NT2/D1 (cell line): Measurements from ENCODE around the gene USP6.
"Not testable (repeated sequence)": the region's sequence is repeated elsewhere in the genome, so short reads cannot be mapped to it uniquely, and the experiment has no call there.

Experiments
- DNase-seq: peaks from one replicate; pipeline ENCODE4 v3.0.0-alpha.2; 2011; ENCODE audit warnings: low read depth, low spot score
- H3K27me3 ChIP-seq: 2 replicates; pipeline ENCODE4 v1.6.0; 2011; ENCODE audit warnings: mild to moderate bottlenecking; ENCODE audit not compliant: insufficient read length, insufficient read depth
- H3K36me3 ChIP-seq: 2 replicates; pipeline ENCODE4 v1.6.1; 2011; ENCODE audit warnings: mild to moderate bottlenecking, low read length, mixed read lengths; ENCODE audit not compliant: insufficient read depth, insufficient read length
- H3K4me1 ChIP-seq: 2 replicates; pipeline ENCODE4 v1.5.1; 2011; ENCODE audit not compliant: insufficient read depth, insufficient read length
- H3K4me3 ChIP-seq: 2 replicates; pipeline ENCODE4 v1.5.1; 2011; ENCODE audit warnings: low read depth; ENCODE audit not compliant: insufficient read length
- H3K9ac ChIP-seq: 2 replicates; pipeline ENCODE4 v1.6.0; 2011; ENCODE audit warnings: low read depth; ENCODE audit not compliant: insufficient read length
- H3K9me3 ChIP-seq: 2 replicates; pipeline ENCODE4 v1.5.1; 2011; ENCODE audit warnings: mild to moderate bottlenecking, low read length; ENCODE audit not compliant: insufficient read depth
- SUZ12 ChIP-seq: IDR thresholded peaks from 2 replicates; pipeline ENCODE4 v1.6.1; 2011; ENCODE audit not compliant: insufficient read length, insufficient read depth; ENCODE audit errors: extremely low read depth
- YY1 ChIP-seq: IDR thresholded peaks from 2 replicates; pipeline ENCODE4 v1.6.1; 2011; ENCODE audit not compliant: insufficient read length, insufficient read depth
- ZNF274 ChIP-seq: IDR thresholded peaks from 2 replicates; pipeline ENCODE4 v1.6.1; 2011; ENCODE audit warnings: mild to moderate bottlenecking, low read depth, low read length

USP6 gene

GRCh38 chr17:5203908-5204294 lies 88.1 kb downstream of the USP6 start:
- peaks cover 1% of the 10 kb centered on the region for H3K4me1 ChIP-seq
- no peak for DNase-seq
- no peak overlapping the region for H3K4me3 ChIP-seq
- no peaks in the 10 kb centered on the region for H3K36me3 ChIP-seq
- no peaks in the 10 kb centered on the region for H3K27me3 ChIP-seq
- no peak for TF ChIP-seq YY1
- TF ChIP-seq ZNF274 = no peak
- no peak for TF ChIP-seq SUZ12
- no peaks in the 10 kb centered on the region for H3K9me3 ChIP-seq
- no peak overlapping the region for H3K9ac ChIP-seq

DNA sequence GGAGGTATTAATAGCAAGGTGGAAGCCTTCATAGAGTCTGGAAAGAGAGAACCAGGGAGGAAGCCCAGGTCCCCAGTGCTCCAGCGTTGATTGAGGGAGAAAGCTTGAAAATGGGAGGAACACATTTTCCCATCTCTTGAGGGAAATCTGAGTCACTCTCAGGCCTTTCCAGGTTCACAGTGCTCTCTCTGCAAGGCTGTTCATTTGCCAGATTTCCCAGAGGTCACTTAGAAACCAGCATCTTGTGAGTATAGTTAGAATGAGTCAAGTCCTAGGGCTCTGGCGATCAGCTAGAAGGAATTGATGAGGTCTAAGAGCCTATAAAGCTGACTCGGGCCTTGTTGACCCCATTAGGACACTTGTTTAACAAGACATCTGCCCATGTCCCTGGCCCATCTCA lies 93.6 kb downstream of the USP6 start:
- no peaks in the 10 kb centered on the region for H3K4me1 ChIP-seq
- H3K9ac ChIP-seq = no peak overlapping the region
- TF ChIP-seq SUZ12 (no peak), YY1 (no peak), ZNF274 (no peak)
- H3K9me3 ChIP-seq = no peaks in the 10 kb centered on the region
- H3K36me3 ChIP-seq = peaks cover 4% of the 10 kb centered on the region
- H3K4me3 ChIP-seq = no peak overlapping the region
- DNase-seq = no peak
- no peaks in the 10 kb centered on the region for H3K27me3 ChIP-seq

DNA sequence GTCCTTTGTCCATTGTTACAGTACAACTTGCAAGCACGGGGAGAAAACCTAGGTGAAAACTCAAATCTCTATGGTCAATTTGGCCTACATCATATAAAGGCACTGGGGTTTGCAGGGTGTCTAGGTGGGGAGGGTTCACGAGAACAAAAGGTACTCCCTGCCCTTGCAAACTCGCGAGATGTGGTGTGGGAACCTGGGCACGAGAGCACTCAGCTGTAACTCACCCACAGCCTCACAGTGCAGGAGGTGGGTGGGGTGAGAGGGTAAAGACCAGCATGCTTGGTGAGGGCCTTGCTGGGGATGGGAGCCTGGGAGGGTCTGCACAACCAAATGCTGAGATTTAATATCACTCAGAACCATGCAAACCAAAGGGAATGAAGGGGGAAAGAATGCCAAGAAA lies 94.3 kb downstream of the USP6 start:
- Histone ChIP-seq H3K9ac (no peak overlapping the region), H3K4me3 (no peak overlapping the region), H3K27me3 (no peaks in the 10 kb centered on the region), H3K36me3 (peaks cover 4% of the 10 kb centered on the region), H3K4me1 (no peaks in the 10 kb centered on the region), H3K9me3 (no peaks in the 10 kb centered on the region)
- no peak for DNase-seq
- TF ChIP-seq ZNF274 (no peak), YY1 (no peak), SUZ12 (no peak)

DNA sequence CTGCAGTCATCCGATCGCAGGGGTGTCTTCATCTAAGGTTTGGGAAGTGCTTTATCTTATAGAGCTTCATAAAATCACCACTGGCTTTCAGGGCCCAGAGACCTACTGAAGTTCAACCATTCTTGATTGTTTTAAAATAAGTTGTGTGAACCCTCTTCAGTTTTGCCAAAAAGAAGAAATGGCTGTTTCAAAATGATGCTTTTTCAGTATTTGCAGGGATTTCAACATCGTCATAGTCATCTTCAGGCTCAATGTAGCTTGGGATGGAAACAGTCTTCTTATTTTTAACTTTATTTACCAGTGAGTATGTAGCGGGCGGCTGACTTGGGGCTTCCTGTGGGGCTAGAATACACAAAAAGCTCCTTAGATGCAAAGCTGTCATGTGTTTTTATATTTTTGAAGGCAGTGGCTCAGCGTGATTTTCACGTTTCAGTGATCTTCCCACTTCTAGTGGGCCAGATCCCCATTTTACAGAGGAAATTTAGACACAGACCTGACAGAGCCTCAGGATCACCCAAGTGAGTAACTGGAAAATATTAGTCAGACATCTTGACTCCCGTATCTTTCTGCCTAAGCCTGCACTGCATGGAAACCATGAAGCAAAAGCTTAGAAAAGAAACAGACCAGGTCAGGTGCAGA lies 94.9 kb downstream of the USP6 start:
- H3K36me3 ChIP-seq = peaks cover 6% of the 10 kb centered on the region
- no peaks in the 10 kb centered on the region for H3K9me3 ChIP-seq
- no peak overlapping the region for H3K4me3 ChIP-seq
- no peaks in the 10 kb centered on the region for H3K4me1 ChIP-seq
- no peaks in the 10 kb centered on the region for H3K27me3 ChIP-seq
- no peak for TF ChIP-seq ZNF274
- no peak for TF ChIP-seq YY1
- TF ChIP-seq SUZ12 = no peak
- DNase-seq = no peak
- no peak overlapping the region for H3K9ac ChIP-seq

DNA sequence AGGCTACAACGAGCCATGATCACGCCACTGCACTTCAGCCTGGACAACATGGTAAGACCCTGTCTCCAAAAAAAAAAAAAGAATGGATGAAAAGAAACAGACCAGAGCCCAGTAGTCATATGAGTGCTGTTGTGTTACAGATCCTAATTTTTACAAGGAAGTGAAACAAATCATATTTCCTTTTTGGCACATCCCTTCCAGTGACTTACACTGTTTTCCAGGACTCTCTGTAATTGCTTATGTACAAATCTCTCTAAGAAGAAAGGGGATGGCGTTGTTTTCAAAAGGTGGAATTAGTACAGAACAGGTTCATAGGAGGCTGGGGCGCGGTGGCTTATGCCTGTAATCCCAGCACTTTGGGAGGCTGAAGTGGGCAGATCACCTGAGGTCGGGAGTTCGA lies 95.6 kb downstream of the USP6 start:
- TF ChIP-seq YY1 (no peak), SUZ12 (no peak), ZNF274 (no peak)
- DNase-seq = no peak
- no peaks in the 10 kb centered on the region for H3K9me3 ChIP-seq
- peaks cover 11% of the 10 kb centered on the region for H3K36me3 ChIP-seq
- no peaks in the 10 kb centered on the region for H3K27me3 ChIP-seq
- H3K4me3 ChIP-seq = no peak overlapping the region
- H3K9ac ChIP-seq = no peak overlapping the region
- no peaks in the 10 kb centered on the region for H3K4me1 ChIP-seq

GRCh38 chr17:5217562-5217961 lies 101.7 kb downstream of the USP6 start:
- not testable (repeated sequence) for H3K4me1 ChIP-seq, H3K4me3 ChIP-seq, DNase-seq, H3K9me3 ChIP-seq, H3K9ac ChIP-seq, H3K27me3 ChIP-seq
- peaks cover 18% of the 10 kb centered on the region for H3K36me3 ChIP-seq

DNA sequence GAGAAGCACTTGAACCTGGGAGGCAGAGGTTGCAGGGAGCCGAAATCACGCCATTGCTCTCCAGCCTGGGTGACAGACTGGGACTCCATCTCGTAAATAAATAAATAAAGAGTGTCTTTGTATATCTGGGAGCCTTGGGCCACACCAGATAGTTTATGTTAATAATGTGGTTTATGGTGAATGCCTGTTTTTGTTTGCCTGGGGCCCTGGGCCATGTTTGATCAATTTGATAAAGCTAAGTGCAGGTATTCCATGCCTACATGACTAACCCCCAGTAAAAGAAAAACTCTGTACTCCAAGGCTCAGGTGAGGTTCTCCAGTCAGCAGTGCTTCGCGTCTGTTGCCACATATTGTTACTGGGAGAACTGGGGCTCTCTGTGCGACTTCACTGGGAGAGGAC lies 103.7 kb downstream of the USP6 start:
- DNase-seq = no peak
- Histone ChIP-seq H3K9ac (no peak overlapping the region), H3K4me3 (no peak overlapping the region)

GRCh38 chr17:5220074-5220473 lies 104.2 kb downstream of the USP6 start:
- no peak overlapping the region for H3K9ac ChIP-seq
- no peak for TF ChIP-seq SUZ12
- no peak for TF ChIP-seq ZNF274
- no peak for TF ChIP-seq YY1
- peaks cover 14% of the 10 kb centered on the region for H3K36me3 ChIP-seq
- DNase-seq = no peak
- H3K4me1 ChIP-seq = no peaks in the 10 kb centered on the region
- H3K27me3 ChIP-seq = no peaks in the 10 kb centered on the region
- no peak overlapping the region for H3K4me3 ChIP-seq
- H3K9me3 ChIP-seq = no peaks in the 10 kb centered on the region

More for the DNA sequence above, 103.7 kb downstream of the USP6 start:
- Histone ChIP-seq H3K36me3 (peaks cover 14% of the 10 kb centered on the region), H3K27me3 (no peaks in the 10 kb centered on the region), H3K4me1 (no peaks in the 10 kb centered on the region), H3K9me3 (no peaks in the 10 kb centered on the region)
- TF ChIP-seq SUZ12 (no peak), YY1 (no peak), ZNF274 (no peak)

- not testable (repeated sequence) for H3K4me1 ChIP-seq, H3K9ac ChIP-seq, H3K4me3 ChIP-seq, H3K9me3 ChIP-seq, H3K27me3 ChIP-seq, H3K36me3 ChIP-seq, DNase-seq
Observed at GRCh38 chr17:5221912-5222311, 106.1 kb downstream of the USP6 start.
